ENCODE results near the gene TEX13A. TPM values are rescaled to one million over a fixed set of nuclear protein-coding genes. Genes with fewer than 3 reads are reported as not detected.

Gene TEX13A
- total and polyA plus RNA-seq, 2 experiments from 2014 or later: 0.14 TPM; not detected in 1

DNA sequence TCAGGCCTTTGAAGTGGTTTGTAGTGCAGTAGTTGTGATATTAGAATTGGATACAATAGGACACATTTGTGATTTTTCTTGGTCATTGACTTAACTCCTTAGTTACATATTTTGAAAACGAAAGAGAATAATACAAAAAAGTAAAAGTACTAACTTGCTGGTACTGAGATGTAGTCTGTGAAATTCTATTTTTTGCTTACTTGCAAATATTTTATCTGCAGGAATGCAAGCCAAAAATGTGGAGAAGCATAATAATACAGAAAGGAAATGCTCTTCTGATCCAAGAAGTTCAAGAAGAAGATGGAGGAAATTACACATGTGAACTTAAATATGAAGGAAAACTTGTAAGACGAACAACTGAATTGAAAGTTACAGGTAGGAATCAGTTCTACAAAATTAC is 46.7 kb upstream of the TEX13A start:
- Histone ChIP-seq H3K4me3 (no peak overlapping the region), H3F3A (replicated peaks; ENCODE audit: low read depth) (no peaks in the 10 kb centered on the region), H3K27ac (ENCODE audit: low read depth) (no peak overlapping the region), H4K20me1 (replicated peaks; ENCODE audit: insufficient read depth) (no peaks in the 10 kb centered on the region), H2AFZ (no peak overlapping the region), H3K9me2 (ENCODE audit: insufficient read depth) (no peaks in the 10 kb centered on the region), H3K27me3 (ENCODE audit: insufficient read depth) (no peaks in the 10 kb centered on the region), H3K4me1 (ENCODE audit: insufficient read depth) (no peaks in the 10 kb centered on the region), H3K36me3 (ENCODE audit: insufficient read depth) (no peaks in the 10 kb centered on the region), H3K79me2 (replicated peaks; ENCODE audit: insufficient read depth) (no peaks in the 10 kb centered on the region), H3K4me2 (no peak overlapping the region)
- DNase-seq (ENCODE audit: low spot score) (no peak), ATAC-seq (no peak)
- TF ChIP-seq CREB1 (CRISPR knock-in tag; IDR thresholded peaks at IDR 0.05; ENCODE audit: low read depth): no peak
- no peak for TF ChIP-seq ZNF331 (CRISPR knock-in tag; IDR thresholded peaks at IDR 0.05; ENCODE audit: low read depth)
- TF ChIP-seq, protein P1, sequence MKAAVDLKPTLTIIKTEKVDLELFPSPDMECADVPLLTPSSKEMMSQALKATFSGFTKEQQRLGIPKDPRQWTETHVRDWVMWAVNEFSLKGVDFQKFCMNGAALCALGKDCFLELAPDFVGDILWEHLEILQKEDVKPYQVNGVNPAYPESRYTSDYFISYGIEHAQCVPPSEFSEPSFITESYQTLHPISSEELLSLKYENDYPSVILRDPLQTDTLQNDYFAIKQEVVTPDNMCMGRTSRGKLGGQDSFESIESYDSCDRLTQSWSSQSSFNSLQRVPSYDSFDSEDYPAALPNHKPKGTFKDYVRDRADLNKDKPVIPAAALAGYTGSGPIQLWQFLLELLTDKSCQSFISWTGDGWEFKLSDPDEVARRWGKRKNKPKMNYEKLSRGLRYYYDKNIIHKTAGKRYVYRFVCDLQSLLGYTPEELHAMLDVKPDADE (IDR thresholded peaks at IDR 0.05): no peak
- TF ChIP-seq ZNF114 (CRISPR knock-in tag; IDR thresholded peaks at IDR 0.05): no peak
- TF ChIP-seq EZH2phosphoT487 (IDR thresholded peaks at IDR 0.05; ENCODE audit: unreplicated experiment): no peak
- no peak for TF ChIP-seq JUNB (IDR thresholded peaks at IDR 0.05; ENCODE audit: unreplicated experiment)
- TF ChIP-seq, protein P2, sequence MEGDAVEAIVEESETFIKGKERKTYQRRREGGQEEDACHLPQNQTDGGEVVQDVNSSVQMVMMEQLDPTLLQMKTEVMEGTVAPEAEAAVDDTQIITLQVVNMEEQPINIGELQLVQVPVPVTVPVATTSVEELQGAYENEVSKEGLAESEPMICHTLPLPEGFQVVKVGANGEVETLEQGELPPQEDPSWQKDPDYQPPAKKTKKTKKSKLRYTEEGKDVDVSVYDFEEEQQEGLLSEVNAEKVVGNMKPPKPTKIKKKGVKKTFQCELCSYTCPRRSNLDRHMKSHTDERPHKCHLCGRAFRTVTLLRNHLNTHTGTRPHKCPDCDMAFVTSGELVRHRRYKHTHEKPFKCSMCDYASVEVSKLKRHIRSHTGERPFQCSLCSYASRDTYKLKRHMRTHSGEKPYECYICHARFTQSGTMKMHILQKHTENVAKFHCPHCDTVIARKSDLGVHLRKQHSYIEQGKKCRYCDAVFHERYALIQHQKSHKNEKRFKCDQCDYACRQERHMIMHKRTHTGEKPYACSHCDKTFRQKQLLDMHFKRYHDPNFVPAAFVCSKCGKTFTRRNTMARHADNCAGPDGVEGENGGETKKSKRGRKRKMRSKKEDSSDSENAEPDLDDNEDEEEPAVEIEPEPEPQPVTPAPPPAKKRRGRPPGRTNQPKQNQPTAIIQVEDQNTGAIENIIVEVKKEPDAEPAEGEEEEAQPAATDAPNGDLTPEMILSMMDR (conservative IDR thresholded peaks at IDR 0.05; ENCODE audit: low read depth in 2 of 2): no peak
- TF ChIP-seq, protein P3, sequence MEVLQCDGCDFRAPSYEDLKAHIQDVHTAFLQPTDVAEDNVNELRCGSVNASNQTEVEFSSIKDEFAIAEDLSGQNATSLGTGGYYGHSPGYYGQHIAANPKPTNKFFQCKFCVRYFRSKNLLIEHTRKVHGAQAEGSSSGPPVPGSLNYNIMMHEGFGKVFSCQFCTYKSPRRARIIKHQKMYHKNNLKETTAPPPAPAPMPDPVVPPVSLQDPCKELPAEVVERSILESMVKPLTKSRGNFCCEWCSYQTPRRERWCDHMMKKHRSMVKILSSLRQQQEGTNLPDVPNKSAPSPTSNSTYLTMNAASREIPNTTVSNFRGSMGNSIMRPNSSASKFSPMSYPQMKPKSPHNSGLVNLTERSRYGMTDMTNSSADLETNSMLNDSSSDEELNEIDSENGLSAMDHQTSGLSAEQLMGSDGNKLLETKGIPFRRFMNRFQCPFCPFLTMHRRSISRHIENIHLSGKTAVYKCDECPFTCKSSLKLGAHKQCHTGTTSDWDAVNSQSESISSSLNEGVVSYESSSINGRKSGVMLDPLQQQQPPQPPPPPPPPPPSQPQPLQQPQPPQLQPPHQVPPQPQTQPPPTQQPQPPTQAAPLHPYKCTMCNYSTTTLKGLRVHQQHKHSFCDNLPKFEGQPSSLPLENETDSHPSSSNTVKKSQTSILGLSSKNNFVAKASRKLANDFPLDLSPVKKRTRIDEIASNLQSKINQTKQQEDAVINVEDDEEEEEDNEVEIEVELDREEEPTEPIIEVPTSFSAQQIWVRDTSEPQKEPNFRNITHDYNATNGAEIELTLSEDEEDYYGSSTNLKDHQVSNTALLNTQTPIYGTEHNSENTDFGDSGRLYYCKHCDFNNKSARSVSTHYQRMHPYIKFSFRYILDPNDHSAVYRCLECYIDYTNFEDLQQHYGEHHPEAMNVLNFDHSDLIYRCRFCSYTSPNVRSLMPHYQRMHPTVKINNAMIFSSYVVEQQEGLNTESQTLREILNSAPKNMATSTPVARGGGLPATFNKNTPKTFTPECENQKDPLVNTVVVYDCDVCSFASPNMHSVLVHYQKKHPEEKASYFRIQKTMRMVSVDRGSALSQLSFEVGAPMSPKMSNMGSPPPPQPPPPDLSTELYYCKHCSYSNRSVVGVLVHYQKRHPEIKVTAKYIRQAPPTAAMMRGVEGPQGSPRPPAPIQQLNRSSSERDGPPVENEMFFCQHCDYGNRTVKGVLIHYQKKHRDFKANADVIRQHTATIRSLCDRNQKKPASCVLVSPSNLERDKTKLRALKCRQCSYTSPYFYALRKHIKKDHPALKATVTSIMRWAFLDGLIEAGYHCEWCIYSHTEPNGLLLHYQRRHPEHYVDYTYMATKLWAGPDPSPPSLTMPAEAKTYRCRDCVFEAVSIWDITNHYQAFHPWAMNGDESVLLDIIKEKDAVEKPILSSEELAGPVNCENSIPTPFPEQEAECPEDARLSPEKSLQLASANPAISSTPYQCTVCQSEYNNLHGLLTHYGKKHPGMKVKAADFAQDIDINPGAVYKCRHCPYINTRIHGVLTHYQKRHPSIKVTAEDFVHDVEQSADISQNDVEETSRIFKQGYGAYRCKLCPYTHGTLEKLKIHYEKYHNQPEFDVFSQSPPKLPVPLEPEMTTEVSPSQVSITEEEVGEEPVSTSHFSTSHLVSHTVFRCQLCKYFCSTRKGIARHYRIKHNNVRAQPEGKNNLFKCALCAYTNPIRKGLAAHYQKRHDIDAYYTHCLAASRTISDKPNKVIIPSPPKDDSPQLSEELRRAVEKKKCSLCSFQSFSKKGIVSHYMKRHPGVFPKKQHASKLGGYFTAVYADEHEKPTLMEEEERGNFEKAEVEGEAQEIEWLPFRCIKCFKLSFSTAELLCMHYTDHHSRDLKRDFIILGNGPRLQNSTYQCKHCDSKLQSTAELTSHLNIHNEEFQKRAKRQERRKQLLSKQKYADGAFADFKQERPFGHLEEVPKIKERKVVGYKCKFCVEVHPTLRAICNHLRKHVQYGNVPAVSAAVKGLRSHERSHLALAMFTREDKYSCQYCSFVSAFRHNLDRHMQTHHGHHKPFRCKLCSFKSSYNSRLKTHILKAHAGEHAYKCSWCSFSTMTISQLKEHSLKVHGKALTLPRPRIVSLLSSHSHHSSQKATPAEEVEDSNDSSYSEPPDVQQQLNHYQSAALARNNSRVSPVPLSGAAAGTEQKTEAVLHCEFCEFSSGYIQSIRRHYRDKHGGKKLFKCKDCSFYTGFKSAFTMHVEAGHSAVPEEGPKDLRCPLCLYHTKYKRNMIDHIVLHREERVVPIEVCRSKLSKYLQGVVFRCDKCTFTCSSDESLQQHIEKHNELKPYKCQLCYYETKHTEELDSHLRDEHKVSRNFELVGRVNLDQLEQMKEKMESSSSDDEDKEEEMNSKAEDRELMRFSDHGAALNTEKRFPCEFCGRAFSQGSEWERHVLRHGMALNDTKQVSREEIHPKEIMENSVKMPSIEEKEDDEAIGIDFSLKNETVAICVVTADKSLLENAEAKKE (CRISPR knock-in tag; IDR thresholded peaks at IDR 0.05): no peak
- TF ChIP-seq, protein P4, sequence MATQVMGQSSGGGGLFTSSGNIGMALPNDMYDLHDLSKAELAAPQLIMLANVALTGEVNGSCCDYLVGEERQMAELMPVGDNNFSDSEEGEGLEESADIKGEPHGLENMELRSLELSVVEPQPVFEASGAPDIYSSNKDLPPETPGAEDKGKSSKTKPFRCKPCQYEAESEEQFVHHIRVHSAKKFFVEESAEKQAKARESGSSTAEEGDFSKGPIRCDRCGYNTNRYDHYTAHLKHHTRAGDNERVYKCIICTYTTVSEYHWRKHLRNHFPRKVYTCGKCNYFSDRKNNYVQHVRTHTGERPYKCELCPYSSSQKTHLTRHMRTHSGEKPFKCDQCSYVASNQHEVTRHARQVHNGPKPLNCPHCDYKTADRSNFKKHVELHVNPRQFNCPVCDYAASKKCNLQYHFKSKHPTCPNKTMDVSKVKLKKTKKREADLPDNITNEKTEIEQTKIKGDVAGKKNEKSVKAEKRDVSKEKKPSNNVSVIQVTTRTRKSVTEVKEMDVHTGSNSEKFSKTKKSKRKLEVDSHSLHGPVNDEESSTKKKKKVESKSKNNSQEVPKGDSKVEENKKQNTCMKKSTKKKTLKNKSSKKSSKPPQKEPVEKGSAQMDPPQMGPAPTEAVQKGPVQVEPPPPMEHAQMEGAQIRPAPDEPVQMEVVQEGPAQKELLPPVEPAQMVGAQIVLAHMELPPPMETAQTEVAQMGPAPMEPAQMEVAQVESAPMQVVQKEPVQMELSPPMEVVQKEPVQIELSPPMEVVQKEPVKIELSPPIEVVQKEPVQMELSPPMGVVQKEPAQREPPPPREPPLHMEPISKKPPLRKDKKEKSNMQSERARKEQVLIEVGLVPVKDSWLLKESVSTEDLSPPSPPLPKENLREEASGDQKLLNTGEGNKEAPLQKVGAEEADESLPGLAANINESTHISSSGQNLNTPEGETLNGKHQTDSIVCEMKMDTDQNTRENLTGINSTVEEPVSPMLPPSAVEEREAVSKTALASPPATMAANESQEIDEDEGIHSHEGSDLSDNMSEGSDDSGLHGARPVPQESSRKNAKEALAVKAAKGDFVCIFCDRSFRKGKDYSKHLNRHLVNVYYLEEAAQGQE (IDR thresholded peaks at IDR 0.05; ENCODE audit: unreplicated experiment): no peak
- no peak for TF ChIP-seq POLR2AphosphoS5 (IDR thresholded peaks at IDR 0.05; ENCODE audit: low read depth)
- TF ChIP-seq STAT1 (IDR thresholded peaks at IDR 0.05; ENCODE audit: unreplicated experiment): no peak
- TF ChIP-seq NANOG (IDR thresholded peaks at IDR 0.05; ENCODE audit: borderline replicate concordance): no peak
- TF ChIP-seq EZH2 (IDR thresholded peaks at IDR 0.05; ENCODE audit: low read depth, unreplicated experiment): no peak
- Mint-ChIP-seq H3K4me3 (no peak overlapping the region), H3K27ac (no peak overlapping the region), H3K9me3 (no peaks in the 10 kb centered on the region), H3K4me1 (peaks cover 2% of the 10 kb centered on the region; the same call in 1 of the 3 replicates), H3K27me3 (ENCODE audit: insufficient read depth, low read depth, poor library complexity) (no peaks in the 10 kb centered on the region), H3K36me3 (ENCODE audit: low read depth) (no peaks in the 10 kb centered on the region)
